Calu3 (cell line): ENCODE data around the gene RNF130. TPM values are rescaled to one million over a fixed set of nuclear protein-coding genes. Genes with fewer than 3 reads are reported as not detected.
"Not testable (repeated sequence)": the region's sequence is repeated elsewhere in the genome, so short reads cannot be mapped to it uniquely, and the experiment has no call there.

Source experiments
- BruUV-seq: library from RNA; stranded (reverse); fragments of 400-500 nt; replicated peaks from 2 replicates; lab custom pipeline; 2021; lab: Mats Ljungman, UMichigan
- CTCF ChIA-PET: fragments of 300-600 bp; sonication (Branson Sonifier 250); formaldehyde crosslinking; loops from one replicate; lab custom pipeline; 2022; ENCODE audit warnings: antibody characterized with exemption; lab: Charles Lee
- DNase-seq: peaks from one replicate; pipeline ENCODE4 v3.0.0; 2022
- H3K27ac Mint-ChIP-seq: one replicate; pipeline ENCODE4 v1.8.0; 2022; ENCODE audit warnings: mixed read lengths; ENCODE audit not compliant: unreplicated experiment
- H3K27me3 Mint-ChIP-seq: one replicate; pipeline ENCODE4 v1.8.0; 2022; ENCODE audit warnings: mixed read lengths; ENCODE audit not compliant: unreplicated experiment
- H3K36me3 Mint-ChIP-seq: one replicate; pipeline ENCODE4 v1.8.0; 2022; ENCODE audit warnings: mild to moderate bottlenecking, moderate library complexity, mixed read lengths; ENCODE audit not compliant: insufficient read depth, unreplicated experiment
- H3K4me1 Mint-ChIP-seq: one replicate; pipeline ENCODE4 v1.8.0; 2022; ENCODE audit warnings: mild to moderate bottlenecking, low read depth, mixed read lengths; ENCODE audit not compliant: unreplicated experiment
- H3K4me3 Mint-ChIP-seq: one replicate; pipeline ENCODE4 v1.8.0; 2022; ENCODE audit warnings: mild to moderate bottlenecking, low read depth, moderate library complexity, mixed read lengths; ENCODE audit not compliant: unreplicated experiment
- H3K9me3 Mint-ChIP-seq: one replicate; pipeline ENCODE4 v1.8.0; 2022; ENCODE audit warnings: low read depth, mixed read lengths; ENCODE audit not compliant: unreplicated experiment
- CTCF ChIP-seq: fragments of 200-600 bp; IDR thresholded peaks from one replicate; pipeline ENCODE4 v1.8.0; 2022; ENCODE audit warnings: antibody characterized with exemption; ENCODE audit not compliant: unreplicated experiment
- intact Hi-C: fragments of 100-400 bp; cut with micrococcal nuclease; formaldehyde crosslinking; loops from one replicate; pipeline ENCODE4 v1.10.0; 2022; ENCODE audit not compliant: unreplicated experiment
- total RNA-seq: library from RNA; stranded (reverse); gene quantifications from 2 replicates; pipeline ENCODE4 v1.2.3, GENCODE V29; 2022

Gene RNF130
- total RNA-seq, 1 experiment from 2014 or later = 34.0 TPM

- H3K27me3 Mint-ChIP-seq = no peaks in the 10 kb centered on the region
- H3K9me3 Mint-ChIP-seq = peaks cover 2% of the 10 kb centered on the region
- TF ChIP-seq CTCF = no peak
- DNase-seq = no peak
- no TSS peak for BruUV-seq
- H3K27ac Mint-ChIP-seq = no peak overlapping the region
- H3K36me3 Mint-ChIP-seq = no peaks in the 10 kb centered on the region
- no peak overlapping the region for H3K4me3 Mint-ChIP-seq
- CTCF ChIA-PET = no interaction called here
- H3K4me1 Mint-ChIP-seq = no peaks in the 10 kb centered on the region
- intact Hi-C loops = no loop called here
Measured at GRCh38 chr5:179960204-179960831, 111.2 kb downstream of the RNF130 start.

GRCh38 chr5:179959641-179960040 lies 111.9 kb downstream of the RNF130 start:
- CTCF ChIA-PET = interaction anchor here (0.6 kb wide), 2 partner anchors 80 to 333 kb away, joined by 3 to 6 read pairs; no protein-coding TSS in a partner anchor
- Mint-ChIP-seq H3K27ac (no peak overlapping the region), H3K4me3 (no peak overlapping the region), H3K4me1 (no peaks in the 10 kb centered on the region), H3K36me3 (no peaks in the 10 kb centered on the region), H3K27me3 (no peaks in the 10 kb centered on the region), H3K9me3 (peaks cover 2% of the 10 kb centered on the region)
- intact Hi-C loops = no loop called here
- no peak for TF ChIP-seq CTCF
- DNase-seq = no peak
- no TSS peak for BruUV-seq

GRCh38 chr5:179959118-179959517 lies 112.4 kb downstream of the RNF130 start:
- H3K4me3 Mint-ChIP-seq, BruUV-seq, H3K9me3 Mint-ChIP-seq, H3K4me1 Mint-ChIP-seq, DNase-seq, H3K27me3 Mint-ChIP-seq, H3K27ac Mint-ChIP-seq, H3K36me3 Mint-ChIP-seq, intact Hi-C loops: not testable (repeated sequence)
- CTCF ChIA-PET = interaction anchor here (0.6 kb wide), 2 partner anchors 79 to 334 kb away, joined by 3 to 6 read pairs; no protein-coding TSS in a partner anchor

- no peak for DNase-seq
- no peak overlapping the region for H3K4me3 Mint-ChIP-seq
- H3K27me3 Mint-ChIP-seq = no peaks in the 10 kb centered on the region
- H3K27ac Mint-ChIP-seq = no peak overlapping the region
- H3K4me1 Mint-ChIP-seq = no peaks in the 10 kb centered on the region
- no peak for TF ChIP-seq CTCF
- no peaks in the 10 kb centered on the region for H3K9me3 Mint-ChIP-seq
- intact Hi-C loops = no loop called here
- CTCF ChIA-PET = no interaction called here
- BruUV-seq = no TSS peak
- H3K36me3 Mint-ChIP-seq = no peaks in the 10 kb centered on the region
Measured at GRCh38 chr5:179955630-179956029, 115.9 kb downstream of the RNF130 start.

- Mint-ChIP-seq H3K36me3 (no peaks in the 10 kb centered on the region), H3K4me1 (no peaks in the 10 kb centered on the region), H3K4me3 (no peak overlapping the region), H3K27ac (no peak overlapping the region), H3K9me3 (no peaks in the 10 kb centered on the region), H3K27me3 (no peaks in the 10 kb centered on the region)
- no TSS peak for BruUV-seq
- DNase-seq = no peak
- intact Hi-C loops = no loop called here
- CTCF ChIA-PET = no interaction called here
- no peak for TF ChIP-seq CTCF
Measured at GRCh38 chr5:179955062-179955461, 116.5 kb downstream of the RNF130 start.
